Measurements from ENCODE around the gene GAS2.

GRCh38 chr11:22671751-22672150 is 5.3 kb downstream of the GAS2 start:
- TF ChIP-seq EZH2 (IDR thresholded peaks at IDR 0.05; ENCODE audit: borderline replicate concordance, insufficient read depth, low read length, poor library complexity, severe bottlenecking): no peak
- no peak for TF ChIP-seq CTCF (IDR thresholded peaks at IDR 0.05; ENCODE audit: poor library complexity, severe bottlenecking)
- TF ChIP-seq RAD21 (conservative IDR thresholded peaks at IDR 0.05): no peak
- no peak for TF ChIP-seq POLR2AphosphoS5 (IDR thresholded peaks at IDR 0.05)
- no peak for TF ChIP-seq EP300 (conservative IDR thresholded peaks at IDR 0.05; ENCODE audit: poor library complexity, severe bottlenecking)

Data from neural cell (in vitro differentiated cells).